ENCODE measurements around the gene CCR3.

DNA sequence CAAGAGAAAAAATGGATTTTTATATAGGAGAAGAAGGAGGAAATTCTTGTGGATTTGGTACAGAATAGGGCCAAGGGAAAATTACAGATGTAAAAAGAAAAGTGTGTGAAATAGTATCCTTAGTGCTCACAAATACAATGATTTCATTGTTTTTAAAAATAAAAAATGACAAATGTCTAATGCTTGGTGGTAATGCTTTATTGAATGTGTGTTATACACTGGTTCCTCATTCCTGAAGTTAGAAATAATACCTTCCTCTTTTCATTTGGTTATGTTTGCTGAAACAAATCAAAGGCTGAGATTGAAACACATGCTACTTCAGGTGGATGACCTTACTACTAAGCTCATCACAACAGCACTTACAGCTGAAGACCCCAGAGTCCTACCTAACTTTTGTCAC lies 73.9 kb downstream of the CCR3 start:
- TF ChIP-seq, protein P1, sequence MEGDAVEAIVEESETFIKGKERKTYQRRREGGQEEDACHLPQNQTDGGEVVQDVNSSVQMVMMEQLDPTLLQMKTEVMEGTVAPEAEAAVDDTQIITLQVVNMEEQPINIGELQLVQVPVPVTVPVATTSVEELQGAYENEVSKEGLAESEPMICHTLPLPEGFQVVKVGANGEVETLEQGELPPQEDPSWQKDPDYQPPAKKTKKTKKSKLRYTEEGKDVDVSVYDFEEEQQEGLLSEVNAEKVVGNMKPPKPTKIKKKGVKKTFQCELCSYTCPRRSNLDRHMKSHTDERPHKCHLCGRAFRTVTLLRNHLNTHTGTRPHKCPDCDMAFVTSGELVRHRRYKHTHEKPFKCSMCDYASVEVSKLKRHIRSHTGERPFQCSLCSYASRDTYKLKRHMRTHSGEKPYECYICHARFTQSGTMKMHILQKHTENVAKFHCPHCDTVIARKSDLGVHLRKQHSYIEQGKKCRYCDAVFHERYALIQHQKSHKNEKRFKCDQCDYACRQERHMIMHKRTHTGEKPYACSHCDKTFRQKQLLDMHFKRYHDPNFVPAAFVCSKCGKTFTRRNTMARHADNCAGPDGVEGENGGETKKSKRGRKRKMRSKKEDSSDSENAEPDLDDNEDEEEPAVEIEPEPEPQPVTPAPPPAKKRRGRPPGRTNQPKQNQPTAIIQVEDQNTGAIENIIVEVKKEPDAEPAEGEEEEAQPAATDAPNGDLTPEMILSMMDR (IDR thresholded peaks at IDR 0.05): no peak
- TF ChIP-seq EP300 (IDR thresholded peaks at IDR 0.05) (no peak), POLR2A (IDR thresholded peaks at IDR 0.05) (no peak)

Data from sigmoid colon (tissue), 4 donors.